Left cardiac atrium (tissue), 4 donors: ENCODE measurements around the gene CEP97. TPM values are rescaled to one million over a fixed set of nuclear protein-coding genes. Genes with fewer than 3 reads are reported as not detected.

Experiments used
- ATAC-seq, 2 donors: fragments of 200-7000 bp; cut with Tn5 transposase; one replicate each; pipeline ENCODE4 v1.9.1; 2020; ENCODE audit warnings: mild to moderate bottlenecking in 2 of 2, moderate library complexity in 2 of 2
- DNase-seq: peaks from one replicate; pipeline ENCODE4 v3.0.0-alpha.2; 2020
- intact Hi-C, 2 donors: fragments of 100-400 bp; cut with DNase I; formaldehyde crosslinking; loops; one replicate each; pipeline versions ENCODE4 v1.14.1 to v1.15.1; 2022 to 2023
- total RNA-seq, 2 donors: library from RNA; stranded (reverse); fragmentation: NEBNext Ultra II Directional; extraction: Animal tissue kit (Norgen Biotek cat#: 25700); gene quantifications; one replicate each; pipeline ENCODE4 v1.2.1, GENCODE V29; 2021
- donor health status: DM: no; HTN: yes; CAD: no.
- donor health status: DM: no; HTN: yes; CAD: no; lungs with severe emphysema.
- donor health status: DM: yes; HTN: yes; CAD: no.
- donor health status: Dilated cardiomyopathy.

Gene CEP97
- total RNA-seq, 2 donors from 2014 or later: 5.1 to 6.1 TPM

GRCh38 chr3:101803173-101803782 is 78.9 kb downstream of the CEP97 start:
- no peak for DNase-seq
- peak; percentile 88 to 94 for ATAC-seq
- intact Hi-C loops: loop anchor here (10.0 kb wide), 1 partner anchor 732 kb away; no protein-coding TSS in a partner anchor

GRCh38 chr3:101803939-101804338 is 79.5 kb downstream of the CEP97 start:
- ATAC-seq (no peak), DNase-seq (no peak)
- intact Hi-C loops: loop anchor here (10.0 kb wide), 1 partner anchor 731 kb away; no protein-coding TSS in a partner anchor

GRCh38 chr3:101806491-101806890 is 82.1 kb downstream of the CEP97 start:
- DNase-seq: no peak
- intact Hi-C loops: loop anchor here (5.0 to 10.0 kb wide), 2 partner anchors 421 to 728 kb away; no protein-coding TSS in a partner anchor
- no peak for ATAC-seq

GRCh38 chr3:101807888-101808287 is 83.5 kb downstream of the CEP97 start:
- intact Hi-C loops: loop anchor here (5.0 to 10.0 kb wide), 2 partner anchors 419 to 727 kb away; no protein-coding TSS in a partner anchor
- ATAC-seq (no peak), DNase-seq (no peak)

GRCh38 chr3:101809178-101810021 is 85.0 kb downstream of the CEP97 start:
- ATAC-seq: peak; percentile 32 to 33
- intact Hi-C loops: loop anchor here (2.0 to 10.0 kb wide), 5 partner anchors 43 to 725 kb away; no protein-coding TSS in a partner anchor
- DNase-seq: no peak

GRCh38 chr3:101810022-101810418 is 85.6 kb downstream of the CEP97 start:
- intact Hi-C loops: loop anchor here in 1 of 2 donors (2.0 to 5.0 kb wide), 3 partner anchors 42 to 415 kb away; no protein-coding TSS in a partner anchor
- ATAC-seq: no peak
- no peak for DNase-seq

- intact Hi-C loops: loop anchor here in 1 of 2 donors (2.0 to 5.0 kb wide), 3 partner anchors 40 to 413 kb away; no protein-coding TSS in a partner anchor
- no peak for DNase-seq
- ATAC-seq: no peak
Measured at GRCh38 chr3:101811875-101812274, 87.5 kb downstream of the CEP97 start.

- ATAC-seq (no peak), DNase-seq (no peak)
- intact Hi-C loops: loop anchor here in 1 of 2 donors (5.0 kb wide), 2 partner anchors 39 to 394 kb away; no protein-coding TSS in a partner anchor
Measured at GRCh38 chr3:101812895-101813294, 88.5 kb downstream of the CEP97 start.

- ATAC-seq: peak; percentile 38 to 41
- DNase-seq: no peak
- intact Hi-C loops: loop anchor here in 1 of 2 donors (5.0 kb wide), 2 partner anchors 38 to 393 kb away; no protein-coding TSS in a partner anchor
Measured at GRCh38 chr3:101813817-101814440, 89.5 kb downstream of the CEP97 start.

GRCh38 chr3:101814835-101815234 is 90.4 kb downstream of the CEP97 start:
- ATAC-seq: peak in 1 of 2 donors; percentile 27
- intact Hi-C loops: loop anchor here in 1 of 2 donors (5.0 kb wide), 2 partner anchors 37 to 392 kb away; no protein-coding TSS in a partner anchor

GRCh38 chr3:101816215-101817149 is 92.1 kb downstream of the CEP97 start:
- ATAC-seq (no peak), DNase-seq (no peak)
- intact Hi-C loops: no loop called here

More at GRCh38 chr3:101814835-101815234, 90.4 kb downstream of the CEP97 start:
- DNase-seq: no peak

GRCh38 chr3:101817992-101818391 is 93.6 kb downstream of the CEP97 start:
- DNase-seq: no peak
- intact Hi-C loops: no loop called here
- ATAC-seq: no peak

GRCh38 chr3:101819649-101820206 is 95.3 kb downstream of the CEP97 start:
- no peak for DNase-seq
- intact Hi-C loops: no loop called here
- no peak for ATAC-seq

Other genes with a start within 250 kb of the CEP97 start
- 10 to 100 TPM in 1 of 2 donors, 1 to 10 TPM in 1; 9.3 to 10.6 TPM for gene SENP7, start 211.4 kb upstream of the CEP97 start, total RNA-seq
- gene TRMT10C, start 162.7 kb upstream of the CEP97 start, total RNA-seq: 10 to 100 TPM; 21.2 to 23.6 TPM
- 100 to 1,000 TPM; 108 to 122 TPM for gene PCNP, start 150.4 kb upstream of the CEP97 start, total RNA-seq
- gene ZBTB11, start 47.5 kb upstream of the CEP97 start, total RNA-seq: 10 to 100 TPM in 1 of 2 donors, 1 to 10 TPM in 1; 8.3 to 10.3 TPM
- 100 to 1,000 TPM; 824 to 885 TPM for gene RPL24, start 37.9 kb upstream of the CEP97 start, total RNA-seq
- gene NXPE3, start 54.6 kb downstream of the CEP97 start, total RNA-seq: 10 to 100 TPM; 34.2 to 35.1 TPM
- gene NFKBIZ, start 124.9 kb downstream of the CEP97 start, total RNA-seq: 10 to 100 TPM; 34.9 to 39.7 TPM